Endodermal cell (in vitro differentiated cells): ENCODE data around the gene ACSM4. TPM values are rescaled to one million over a fixed set of nuclear protein-coding genes. Genes with fewer than 3 reads are reported as not detected.
"Not testable (repeated sequence)": the region's sequence is repeated elsewhere in the genome, so short reads cannot be mapped to it uniquely, and the experiment has no call there.

Experiments used
- DNase-seq: peaks from one replicate; pipeline ENCODE4 v3.0.0-alpha.2; 2017
- H3K27ac ChIP-seq: 2 replicates; pipeline ENCODE4 v1.5.1; 2013; ENCODE audit warnings: mild to moderate bottlenecking, low read depth, low read length, moderate library complexity
- H3K27me3 ChIP-seq: 2 replicates; pipeline ENCODE4 v1.6.1; 2013; ENCODE audit warnings: mild to moderate bottlenecking, low read length, moderate library complexity; ENCODE audit not compliant: insufficient read depth, control insufficient read depth, poor library complexity, severe bottlenecking
- H3K36me3 ChIP-seq: 2 replicates; pipeline ENCODE4 v1.7.0; 2013; ENCODE audit warnings: mild to moderate bottlenecking, low read length, moderate library complexity; ENCODE audit not compliant: control insufficient read depth, insufficient read depth
- H3K4me1 ChIP-seq: one replicate; pipeline ENCODE4 v1.7.0; 2013; ENCODE audit warnings: low read length; ENCODE audit not compliant: control insufficient read depth, insufficient read depth
- H3K4me3 ChIP-seq: 2 replicates; pipeline ENCODE4 v1.5.1; 2013; ENCODE audit warnings: mild to moderate bottlenecking, low read length, moderate library complexity
- H3K9ac ChIP-seq: 2 replicates; pipeline ENCODE4 v1.6.1; 2013; ENCODE audit warnings: mild to moderate bottlenecking, low read length, moderate library complexity; ENCODE audit not compliant: poor library complexity, severe bottlenecking; ENCODE audit errors: extremely low read depth
- H3K9me3 ChIP-seq: 2 replicates; pipeline ENCODE4 v1.6.1; 2013; ENCODE audit warnings: mild to moderate bottlenecking, low read length, moderate library complexity; ENCODE audit not compliant: control insufficient read depth
- H3K27ac Mint-ChIP-seq: 2 replicates; pipeline ENCODE4 v1.8.0; 2020; ENCODE audit warnings: mixed read lengths
- H3K27me3 Mint-ChIP-seq: 2 replicates; pipeline ENCODE4 v1.8.0; 2021; ENCODE audit warnings: mild to moderate bottlenecking, mixed read lengths; ENCODE audit not compliant: insufficient read depth
- H3K36me3 Mint-ChIP-seq: 2 replicates; pipeline ENCODE4 v1.8.0; 2020; ENCODE audit warnings: low read depth, mixed read lengths
- H3K4me1 Mint-ChIP-seq: 2 replicates; pipeline ENCODE4 v1.8.0; 2020; ENCODE audit warnings: mixed read lengths
- H3K4me3 Mint-ChIP-seq: 2 replicates; pipeline ENCODE4 v1.8.0; 2020; ENCODE audit warnings: mild to moderate bottlenecking, moderate library complexity, mixed read lengths
- H3K9me3 Mint-ChIP-seq: 2 replicates; pipeline ENCODE4 v1.8.0; 2020; ENCODE audit warnings: mild to moderate bottlenecking, mixed read lengths
- whole genome bisulfite sequencing, 2 experiments: methylation state at CpG; one replicate each; pipeline versions ENCODE4 v1.1.5 to v1.1.7; 2013; ENCODE audit warnings: missing lambda C conversion rate in 2 of 2, mixed read lengths in 1 of 2; ENCODE audit not compliant: insufficient coverage in 1 of 2, insufficient read length in 1 of 2; 5-methylcytosine and 5-hydroxymethylcytosine counted together
- total RNA-seq, 2 donors: library from RNA; stranded (reverse); fragmentation: NEBNext Ultra II Directional in 1 of 2; extraction: Animal tissue kit (Norgen Biotek cat#: 25700) in 1 of 2; gene quantifications; 2 replicates in 1 of 2; 3 replicates in 1 of 2; pipeline ENCODE4 v1.2.1, GENCODE V29; 2021
- TF ChIP-seq, protein P1 (sequence below): fragments of 200-600 bp; sonication (generic); conservative IDR thresholded peaks from 2 replicates; pipeline ENCODE4 v1.5.0; 2021; ENCODE audit warnings: antibody characterized with exemption, mild to moderate bottlenecking

Gene ACSM4
- total RNA-seq, 2 donors from 2014 or later = 11.4 to 14.6 TPM

DNA sequence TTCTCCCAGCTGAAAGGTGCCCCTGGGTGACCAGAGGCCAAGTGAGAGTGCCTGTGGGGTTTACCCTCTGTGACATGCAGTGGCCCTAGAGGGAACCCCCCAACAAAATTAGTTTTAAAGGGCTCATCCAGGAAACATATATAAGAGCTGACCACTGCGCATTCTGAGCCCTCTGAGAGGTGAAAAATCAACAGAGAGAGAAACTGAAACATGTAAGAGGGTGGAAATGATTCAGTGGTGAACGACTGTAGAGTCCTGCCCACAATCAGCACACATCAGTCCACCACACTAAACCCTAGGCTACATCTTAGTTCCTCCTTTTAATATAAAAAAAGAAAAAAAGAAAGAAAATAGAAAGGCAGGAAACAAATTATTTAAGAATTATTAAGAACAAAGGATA, 21.0 kb upstream of the ACSM4 start:
- TF ChIP-seq, protein P1, sequence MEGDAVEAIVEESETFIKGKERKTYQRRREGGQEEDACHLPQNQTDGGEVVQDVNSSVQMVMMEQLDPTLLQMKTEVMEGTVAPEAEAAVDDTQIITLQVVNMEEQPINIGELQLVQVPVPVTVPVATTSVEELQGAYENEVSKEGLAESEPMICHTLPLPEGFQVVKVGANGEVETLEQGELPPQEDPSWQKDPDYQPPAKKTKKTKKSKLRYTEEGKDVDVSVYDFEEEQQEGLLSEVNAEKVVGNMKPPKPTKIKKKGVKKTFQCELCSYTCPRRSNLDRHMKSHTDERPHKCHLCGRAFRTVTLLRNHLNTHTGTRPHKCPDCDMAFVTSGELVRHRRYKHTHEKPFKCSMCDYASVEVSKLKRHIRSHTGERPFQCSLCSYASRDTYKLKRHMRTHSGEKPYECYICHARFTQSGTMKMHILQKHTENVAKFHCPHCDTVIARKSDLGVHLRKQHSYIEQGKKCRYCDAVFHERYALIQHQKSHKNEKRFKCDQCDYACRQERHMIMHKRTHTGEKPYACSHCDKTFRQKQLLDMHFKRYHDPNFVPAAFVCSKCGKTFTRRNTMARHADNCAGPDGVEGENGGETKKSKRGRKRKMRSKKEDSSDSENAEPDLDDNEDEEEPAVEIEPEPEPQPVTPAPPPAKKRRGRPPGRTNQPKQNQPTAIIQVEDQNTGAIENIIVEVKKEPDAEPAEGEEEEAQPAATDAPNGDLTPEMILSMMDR = no peak
- WGBS, 2 experiments = 100% methylated on average over 1 of the region's 2 CpGs; no CpG with 5 or more reads in 1 of the 2 experiments
- Histone ChIP-seq H3K4me3 (peak overlapping the region; percentile 69), H3K27me3 (no peaks in the 10 kb centered on the region), H3K4me1 (no peaks in the 10 kb centered on the region), H3K9me3 (peaks cover 72% of the 10 kb centered on the region), H3K9ac (no peak overlapping the region), H3K27ac (no peak overlapping the region), H3K36me3 (no peaks in the 10 kb centered on the region)
- Mint-ChIP-seq H3K27ac (no peak overlapping the region), H3K4me1 (peaks cover 19% of the 10 kb centered on the region), H3K27me3 (no peaks in the 10 kb centered on the region), H3K4me3 (no peak overlapping the region), H3K9me3 (peaks cover 96% of the 10 kb centered on the region), H3K36me3 (peaks cover 66% of the 10 kb centered on the region)
- DNase-seq = no peak

DNA sequence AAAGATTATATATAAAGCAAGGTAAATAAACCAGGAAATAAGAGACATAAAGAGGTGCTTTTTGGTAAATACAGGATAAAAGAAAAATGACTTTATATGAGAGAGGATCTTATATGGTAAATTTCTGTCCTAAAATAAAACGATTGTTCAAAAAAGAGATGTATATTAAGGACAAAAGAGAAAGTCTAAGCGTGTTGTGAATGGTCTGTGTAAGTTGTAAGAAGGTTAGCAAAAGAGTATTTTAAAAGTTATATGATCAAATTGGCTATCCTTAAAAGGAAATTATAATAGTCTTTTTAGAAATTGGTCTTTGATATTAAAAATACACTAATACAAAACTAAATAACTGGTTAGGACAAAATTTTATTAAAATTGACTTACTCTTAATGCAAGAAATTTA, 14.1 kb upstream of the ACSM4 start:
- Mint-ChIP-seq H3K27me3 (no peaks in the 10 kb centered on the region), H3K9me3 (peaks cover 80% of the 10 kb centered on the region), H3K27ac (no peak overlapping the region), H3K36me3 (peaks cover 50% of the 10 kb centered on the region), H3K4me3 (no peak overlapping the region), H3K4me1 (peaks cover 10% of the 10 kb centered on the region)
- H3K27me3 ChIP-seq = no peaks in the 10 kb centered on the region
- 67% methylated on average over 2 of the region's 2 CpGs; no CpG with 5 or more reads in 1 of the 2 experiments for WGBS, 2 experiments
- H3K4me1 ChIP-seq = peaks cover 5% of the 10 kb centered on the region
- H3K9ac ChIP-seq = no peak overlapping the region
- H3K27ac ChIP-seq = no peak overlapping the region
- no peaks in the 10 kb centered on the region for H3K36me3 ChIP-seq
- no peak overlapping the region for H3K4me3 ChIP-seq
- H3K9me3 ChIP-seq = peaks cover 79% of the 10 kb centered on the region
- TF ChIP-seq, protein P1 = no peak
- DNase-seq = no peak

- not testable (repeated sequence) for DNase-seq, H3K27me3 ChIP-seq, H3K27ac Mint-ChIP-seq, H3K9ac ChIP-seq, H3K27ac ChIP-seq, H3K27me3 Mint-ChIP-seq, H3K36me3 ChIP-seq, H3K4me3 Mint-ChIP-seq
- 43 to 46% methylated on average over 1 of the region's 1 CpG for WGBS, 2 experiments
- Histone ChIP-seq H3K4me3 (peak overlapping the region; percentile 67), H3K4me1 (peaks cover 12% of the 10 kb centered on the region), H3K9me3 (peaks cover 70% of the 10 kb centered on the region)
- H3K4me1 Mint-ChIP-seq = peaks cover 19% of the 10 kb centered on the region
- peaks cover 41% of the 10 kb centered on the region for H3K36me3 Mint-ChIP-seq
- H3K9me3 Mint-ChIP-seq = peaks cover 72% of the 10 kb centered on the region
Measured at GRCh38 chr12:7290588-7290987, 13.3 kb upstream of the ACSM4 start.

- no peaks in the 10 kb centered on the region for H3K27me3 Mint-ChIP-seq
- DNase-seq = no peak
- peaks cover 56% of the 10 kb centered on the region for H3K9me3 Mint-ChIP-seq
- Histone ChIP-seq H3K36me3 (no peaks in the 10 kb centered on the region), H3K9ac (no peak overlapping the region), H3K9me3 (peaks cover 66% of the 10 kb centered on the region), H3K27me3 (no peaks in the 10 kb centered on the region), H3K27ac (no peak overlapping the region), H3K4me1 (peaks cover 16% of the 10 kb centered on the region), H3K4me3 (peak overlapping the region; percentile 62)
- 80 to 98% methylated on average over 1 to 2 of the region's 2 CpGs for WGBS, 2 experiments
- H3K4me3 Mint-ChIP-seq = no peak overlapping the region
- H3K4me1 Mint-ChIP-seq = peaks cover 33% of the 10 kb centered on the region
- TF ChIP-seq, protein P1 = no peak
- H3K27ac Mint-ChIP-seq = no peak overlapping the region
- peaks cover 31% of the 10 kb centered on the region for H3K36me3 Mint-ChIP-seq
Measured at GRCh38 chr12:7292300-7292699, 11.6 kb upstream of the ACSM4 start.
